ENCODE measurements around the gene PPP2R5C. TPM values are rescaled to one million over a fixed set of nuclear protein-coding genes. Genes with fewer than 3 reads are reported as not detected.

PPP2R5C gene
- total and polyA plus RNA-seq, 2 of the 4 experiments (the other 2 are of a cell fraction): 65.9 to 78.7 TPM

DNA sequence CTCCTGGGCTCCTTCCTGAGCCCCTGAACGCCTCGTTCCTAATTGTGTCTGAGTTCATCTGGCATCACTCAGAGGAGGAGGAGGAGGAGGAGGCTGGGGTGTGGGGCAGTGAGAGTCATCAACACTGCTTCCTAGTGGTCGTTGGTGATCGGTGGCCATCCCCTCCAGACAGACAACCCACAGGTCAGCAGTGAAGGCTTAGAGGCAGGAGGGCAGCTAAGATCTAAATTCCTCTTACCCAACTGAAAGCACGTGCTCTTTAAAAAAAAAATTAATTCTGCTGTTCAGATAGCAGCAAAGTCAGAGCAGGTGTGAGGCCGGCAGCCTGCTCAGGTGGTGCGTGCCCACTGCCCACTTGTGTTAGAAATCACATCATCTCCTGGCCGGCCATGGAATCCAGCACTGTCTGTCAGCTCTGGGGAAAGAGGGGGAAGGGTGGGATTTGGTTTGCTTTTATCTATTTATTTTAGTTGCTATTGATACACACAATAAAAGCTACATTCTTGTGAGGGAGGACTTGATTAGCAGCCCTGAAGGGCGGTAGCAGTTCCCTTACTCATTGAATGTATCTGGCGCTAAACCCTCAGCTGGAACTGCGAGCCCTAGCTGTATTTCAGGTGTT lies 46.6 kb downstream of the PPP2R5C start:
- Histone ChIP-seq H4K91ac (ENCODE audit: insufficient read depth, low read depth, low read length) (no peak overlapping the region), H4K20me1 (ENCODE audit: insufficient read depth, low read length) (peaks cover 13% of the 10 kb centered on the region), H3K4ac (ENCODE audit: low read depth, low read length) (0 out of 2 replicates have a peak overlapping the region, but pooled peaks have one; percentile 1), H2BK15ac (ENCODE audit: low read depth, low read length) (no peak overlapping the region), H3K4me2 (ENCODE audit: low read depth, low read length) (no peak overlapping the region), H3K14ac (replicated peaks; ENCODE audit: low read depth, low read length) (no peak overlapping the region), H2AK9ac (replicated peaks; ENCODE audit: low read depth, low read length, poor library complexity) (no peak overlapping the region), H3K18ac (ENCODE audit: low read depth, low read length) (no peak overlapping the region), H3K36me3 (ENCODE audit: control insufficient read depth, insufficient read depth, low read length) (no peaks in the 10 kb centered on the region), H2AFZ (replicated peaks; ENCODE audit: low read length, poor library complexity) (peak overlapping the region; percentile 2), H3K56ac (ENCODE audit: extremely low read depth, insufficient read depth, low read length) (no peak overlapping the region), H3K9ac (ENCODE audit: low read depth, low read length) (no peak overlapping the region), H2BK20ac (ENCODE audit: low read depth, low read length) (no peak overlapping the region), H2BK120ac (ENCODE audit: low read depth, low read length) (no peak overlapping the region), H3K9me1 (ENCODE audit: insufficient read depth, low read length) (peaks cover 7% of the 10 kb centered on the region), H2BK5ac (ENCODE audit: low read depth, low read length, poor library complexity, severe bottlenecking) (no peak overlapping the region), H3K79me1 (ENCODE audit: low read depth in 1 of 2, low read length in 2 of 2) (peaks cover 0 to 20% of the 10 kb centered on the region in 2 experiments; a peak in 2 of 4 replicates), H3K9me3 (ENCODE audit: control insufficient read depth, insufficient read depth, low read length) (no peaks in the 10 kb centered on the region), H3K4me3 (ENCODE audit: insufficient read depth, low read depth, low read length) (no peak overlapping the region), H2AK5ac (ENCODE audit: low read depth, low read length) (0 out of 2 replicates have a peak overlapping the region, but pooled peaks have one; percentile 6), H4K8ac (ENCODE audit: low read depth in 2 of 2, low read length in 2 of 2) (no peak overlapping the region; a peak in 1 of 4 replicates), H3K23ac (ENCODE audit: low read depth, low read length) (no peak overlapping the region), H4K5ac (ENCODE audit: low read depth, low read length) (no peak overlapping the region), H3K27me3 (ENCODE audit: control insufficient read depth, insufficient read depth, low read length) (no peaks in the 10 kb centered on the region), H3K4me1 (ENCODE audit: control insufficient read depth, insufficient read depth, low read length) (peaks cover 3% of the 10 kb centered on the region; the same call in 1 of the 2 replicates), H3K27ac (ENCODE audit: insufficient read depth, low read length) (no peak overlapping the region)
- WGBS, 2 experiments (ENCODE audit: extremely low coverage in 2 of 2, insufficient read length in 1 of 2): no CpG with 5 or more reads among the region's 11 CpGs
- in situ Hi-C loops (cut with MboI; ENCODE audit: low sequenced_read_pairs) (no loop called here), dilution Hi-C loops (cut with HindIII; ENCODE audit: low sequenced_read_pairs, unreplicated experiment) (no loop called here), intact Hi-C loops (cut with micrococcal nuclease) (no loop called here)
- no peak for ATAC-seq (ENCODE audit: low read depth)
- no TSS peak for BruUV-seq (replicated peaks)
- TF ChIP-seq MXI1 (IDR thresholded peaks at IDR 0.05; ENCODE audit: borderline replicate concordance, low read depth, low read length) (no peak), MAZ (IDR thresholded peaks at IDR 0.05; ENCODE audit: borderline replicate concordance, low read depth, low read length) (no peak)
- TF ChIP-seq, protein P1, sequence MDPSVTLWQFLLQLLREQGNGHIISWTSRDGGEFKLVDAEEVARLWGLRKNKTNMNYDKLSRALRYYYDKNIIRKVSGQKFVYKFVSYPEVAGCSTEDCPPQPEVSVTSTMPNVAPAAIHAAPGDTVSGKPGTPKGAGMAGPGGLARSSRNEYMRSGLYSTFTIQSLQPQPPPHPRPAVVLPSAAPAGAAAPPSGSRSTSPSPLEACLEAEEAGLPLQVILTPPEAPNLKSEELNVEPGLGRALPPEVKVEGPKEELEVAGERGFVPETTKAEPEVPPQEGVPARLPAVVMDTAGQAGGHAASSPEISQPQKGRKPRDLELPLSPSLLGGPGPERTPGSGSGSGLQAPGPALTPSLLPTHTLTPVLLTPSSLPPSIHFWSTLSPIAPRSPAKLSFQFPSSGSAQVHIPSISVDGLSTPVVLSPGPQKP (IDR thresholded peaks at IDR 0.05; ENCODE audit: borderline replicate concordance, low read depth, low read length): no peak
- ChIA-PET POLR2A (ENCODE audit: unreplicated experiment) (no interaction called here), CTCF (no interaction called here)
- DNase-seq: no peak
